H1 (cell line): ENCODE measurements around the gene KRTDAP.

Experiments
- CHD2 ChIP-seq: IDR thresholded peaks from 2 replicates; pipeline ENCODE4 v1.6.1; 2012; ENCODE audit warnings: low read length, improper control_type of control experiment
- CTCF ChIP-seq, 3 experiments: IDR thresholded peaks; 1 replicate in 2 of 3; 2 replicates in 1 of 3; pipeline versions ENCODE4 v1.5.1 to v1.6.1; 2011; ENCODE audit warnings: low read length in 3 of 3, mild to moderate bottlenecking in 3 of 3, inconsistent platforms in 2 of 3, low read depth in 1 of 3, moderate library complexity in 1 of 3; ENCODE audit not compliant: insufficient read depth in 1 of 3; ENCODE audit errors: control extremely low read depth in 1 of 3
- NRF1 ChIP-seq: IDR thresholded peaks from 2 replicates; pipeline ENCODE4 v1.6.1; 2011; ENCODE audit warnings: mild to moderate bottlenecking, low read depth, low read length, improper control_type of control experiment
- POLR2AphosphoS5 ChIP-seq: IDR thresholded peaks from 2 replicates; pipeline ENCODE4 v1.6.1; 2011; ENCODE audit warnings: low read depth, low read length

GRCh38 chr19:35509861-35510625 lies 19.8 kb upstream of the KRTDAP start:
- TF ChIP-seq NRF1 (no peak), CHD2 (no peak; the same call in 1 of the 2 replicates), POLR2AphosphoS5 (peak; percentile 95), CTCF (IDR thresholded peaks at IDR 0.05; ENCODE audit: control extremely low read depth in 1 of 3, insufficient read depth in 1 of 3, low read depth in 1 of 3, low read length in 3 of 3) (peak; percentile 94 to 97 (median 96))
